Muscle layer of colon (tissue), 2 donors: ENCODE data around the gene CNOT1.

Experiments used
- H3K27ac ChIP-seq: one replicate; pipeline ENCODE4 v1.7.0; 2013; ENCODE audit warnings: low read depth, mild to moderate bottlenecking, low read length, moderate library complexity
- H3K27me3 ChIP-seq, 2 donors: one replicate each; pipeline ENCODE4 v1.7.0; 2013; ENCODE audit warnings: low read length in 2 of 2, mild to moderate bottlenecking in 2 of 2; ENCODE audit not compliant: insufficient read depth in 2 of 2, control insufficient read depth in 1 of 2
- H3K36me3 ChIP-seq: one replicate; pipeline ENCODE4 v1.7.0; 2013; ENCODE audit warnings: mild to moderate bottlenecking, low read length; ENCODE audit not compliant: insufficient read depth
- H3K4me1 ChIP-seq: one replicate; pipeline ENCODE4 v1.7.0; 2013; ENCODE audit warnings: mild to moderate bottlenecking, low read length; ENCODE audit not compliant: insufficient read depth
- H3K4me3 ChIP-seq, 2 donors: one replicate each; pipeline ENCODE4 v1.7.0; 2013; ENCODE audit warnings: low read length in 2 of 2, low read depth in 1 of 2, mild to moderate bottlenecking in 1 of 2, moderate library complexity in 1 of 2
- H3K9ac ChIP-seq: one replicate; pipeline ENCODE4 v1.7.0; 2013; ENCODE audit warnings: low read length
- H3K9me3 ChIP-seq: one replicate; pipeline ENCODE4 v1.7.0; 2013; ENCODE audit warnings: mild to moderate bottlenecking, low read length
- donor health status: abdominal sarcoma.
- donor health status: Adenocarcinoma of cecum.

Gene CNOT1

DNA sequence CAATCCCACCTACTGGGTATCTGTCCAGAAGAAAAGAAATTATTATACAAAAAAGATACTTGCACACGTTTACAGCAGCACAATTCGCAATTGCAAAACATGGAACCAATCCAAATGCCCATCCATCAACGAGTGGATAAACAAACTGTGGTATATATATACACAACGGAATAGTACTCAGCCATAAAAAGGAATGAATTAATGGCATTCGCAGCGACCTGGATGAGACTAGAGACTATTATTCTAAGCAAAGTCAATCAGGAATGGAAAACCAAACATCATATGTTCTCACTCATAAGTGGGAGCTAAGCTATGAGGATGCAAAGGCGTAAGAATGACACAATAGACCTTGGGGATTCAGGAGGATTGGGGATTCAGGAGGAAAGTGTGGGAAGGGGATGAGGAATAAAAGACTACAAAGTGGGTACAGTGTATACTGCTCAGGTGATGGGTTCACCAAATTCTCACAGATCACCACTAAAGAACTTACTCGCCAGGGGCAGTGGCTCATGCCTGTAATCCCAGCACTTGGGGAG is 21.0 kb downstream of the CNOT1 start:
- Histone ChIP-seq H3K27ac (no peak overlapping the region), H3K9me3 (no peaks in the 10 kb centered on the region), H3K9ac (no peak overlapping the region), H3K27me3 (no peaks in the 10 kb centered on the region), H3K36me3 (no peaks in the 10 kb centered on the region), H3K4me1 (peaks cover 4% of the 10 kb centered on the region), H3K4me3 (no peak overlapping the region)

DNA sequence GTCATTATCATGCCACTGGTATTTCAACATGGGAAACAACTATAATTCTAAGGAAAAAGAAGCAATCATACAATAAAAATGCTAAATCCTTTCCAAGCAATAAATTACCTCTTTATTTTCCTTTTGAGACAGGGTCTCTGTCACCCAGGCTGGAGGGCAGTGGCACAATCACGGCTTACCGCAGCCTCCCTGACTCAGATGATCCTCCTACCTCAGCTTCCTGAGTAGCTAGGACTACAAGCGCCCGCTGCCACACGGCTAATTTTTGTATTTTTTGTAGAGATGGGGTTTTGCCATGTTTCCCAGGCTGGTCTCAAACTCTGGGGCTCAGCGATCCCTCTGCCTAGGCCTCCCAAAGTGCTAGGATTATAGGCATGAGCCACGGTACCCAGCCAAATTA is 24.1 kb downstream of the CNOT1 start:
- peaks cover 6% of the 10 kb centered on the region for H3K4me1 ChIP-seq
- no peak overlapping the region for H3K9ac ChIP-seq
- H3K36me3 ChIP-seq: peaks cover 2% of the 10 kb centered on the region
- H3K9me3 ChIP-seq: no peaks in the 10 kb centered on the region
- no peaks in the 10 kb centered on the region for H3K27me3 ChIP-seq
- H3K27ac ChIP-seq: no peak overlapping the region
- H3K4me3 ChIP-seq: no peak overlapping the region

DNA sequence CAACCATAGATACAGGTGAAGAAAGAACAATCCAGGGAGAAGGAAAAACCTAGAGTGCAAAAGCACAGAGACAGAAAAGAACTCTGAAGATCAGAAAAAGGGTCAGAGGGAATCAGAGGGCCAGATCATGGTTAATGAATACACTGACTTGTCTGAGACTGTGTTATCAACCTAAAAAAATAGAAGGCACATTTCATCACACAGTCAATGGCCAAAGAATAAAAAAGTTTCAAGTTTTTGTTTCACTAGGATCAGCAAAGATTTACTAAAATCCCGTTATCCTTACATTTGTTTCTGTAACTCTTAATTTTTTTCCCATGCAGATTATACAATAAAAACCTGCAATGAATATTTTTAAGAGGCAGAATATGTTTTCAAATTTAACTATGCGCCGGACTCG is 38.5 kb downstream of the CNOT1 start:
- Histone ChIP-seq H3K9me3 (no peaks in the 10 kb centered on the region), H3K27me3 (no peaks in the 10 kb centered on the region), H3K4me1 (no peaks in the 10 kb centered on the region), H3K4me3 (no peak overlapping the region), H3K36me3 (peaks cover 42% of the 10 kb centered on the region), H3K9ac (no peak overlapping the region), H3K27ac (no peak overlapping the region)

DNA sequence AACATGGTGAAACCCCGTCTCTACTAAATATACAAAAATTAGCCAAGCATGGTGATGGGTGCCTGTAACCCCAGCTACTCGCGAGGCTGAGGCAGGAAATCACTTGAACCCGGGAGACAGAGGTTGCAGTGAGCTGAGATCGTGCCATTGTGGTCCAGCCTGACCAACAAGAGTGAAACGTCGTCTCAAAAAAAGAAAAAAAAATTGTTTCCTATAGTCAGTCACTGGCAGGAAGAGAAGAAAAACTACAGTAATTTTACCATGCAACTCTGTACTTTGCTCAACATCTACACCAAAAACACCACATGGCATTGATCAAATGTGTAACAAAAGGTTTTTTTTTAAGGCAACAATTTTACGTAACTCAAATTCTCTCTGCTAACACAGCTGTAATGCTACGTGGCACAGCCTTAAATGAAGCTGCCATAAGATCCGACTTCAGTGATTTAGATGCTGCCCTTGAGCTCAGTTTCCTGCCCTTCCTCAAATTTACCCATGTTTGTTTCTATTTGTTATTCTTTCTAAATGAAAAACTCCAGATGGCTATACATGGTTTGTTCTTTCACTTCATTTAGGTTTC is 40.2 kb downstream of the CNOT1 start:
- no peak overlapping the region for H3K4me3 ChIP-seq
- H3K4me1 ChIP-seq: no peaks in the 10 kb centered on the region
- H3K9ac ChIP-seq: no peak overlapping the region
- no peak overlapping the region for H3K27ac ChIP-seq
- peaks cover 51% of the 10 kb centered on the region for H3K36me3 ChIP-seq
- no peaks in the 10 kb centered on the region for H3K9me3 ChIP-seq
- no peaks in the 10 kb centered on the region for H3K27me3 ChIP-seq

DNA sequence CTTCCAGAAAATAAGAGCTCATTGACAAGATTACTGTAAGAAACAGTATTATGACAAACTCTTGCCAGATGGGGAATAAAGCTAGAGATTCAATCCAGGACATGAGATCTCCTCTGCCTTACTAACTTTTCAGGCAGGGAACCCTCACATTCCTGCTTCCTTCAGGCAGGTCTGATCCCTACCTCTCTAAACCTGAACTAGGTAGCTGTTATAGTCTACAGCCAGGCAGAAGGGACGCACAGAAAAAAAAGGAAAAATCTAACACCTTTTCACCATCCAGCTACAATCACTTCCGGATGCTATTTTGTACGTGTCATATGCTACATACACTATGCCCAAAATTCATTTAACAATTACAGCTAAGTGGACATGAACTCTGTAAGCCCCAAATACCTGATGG is 41.2 kb downstream of the CNOT1 start:
- no peak overlapping the region for H3K4me3 ChIP-seq
- H3K9ac ChIP-seq: no peak overlapping the region
- no peak overlapping the region for H3K27ac ChIP-seq
- H3K36me3 ChIP-seq: peaks cover 55% of the 10 kb centered on the region
- H3K4me1 ChIP-seq: no peaks in the 10 kb centered on the region
- H3K9me3 ChIP-seq: no peaks in the 10 kb centered on the region
- H3K27me3 ChIP-seq: no peaks in the 10 kb centered on the region

DNA sequence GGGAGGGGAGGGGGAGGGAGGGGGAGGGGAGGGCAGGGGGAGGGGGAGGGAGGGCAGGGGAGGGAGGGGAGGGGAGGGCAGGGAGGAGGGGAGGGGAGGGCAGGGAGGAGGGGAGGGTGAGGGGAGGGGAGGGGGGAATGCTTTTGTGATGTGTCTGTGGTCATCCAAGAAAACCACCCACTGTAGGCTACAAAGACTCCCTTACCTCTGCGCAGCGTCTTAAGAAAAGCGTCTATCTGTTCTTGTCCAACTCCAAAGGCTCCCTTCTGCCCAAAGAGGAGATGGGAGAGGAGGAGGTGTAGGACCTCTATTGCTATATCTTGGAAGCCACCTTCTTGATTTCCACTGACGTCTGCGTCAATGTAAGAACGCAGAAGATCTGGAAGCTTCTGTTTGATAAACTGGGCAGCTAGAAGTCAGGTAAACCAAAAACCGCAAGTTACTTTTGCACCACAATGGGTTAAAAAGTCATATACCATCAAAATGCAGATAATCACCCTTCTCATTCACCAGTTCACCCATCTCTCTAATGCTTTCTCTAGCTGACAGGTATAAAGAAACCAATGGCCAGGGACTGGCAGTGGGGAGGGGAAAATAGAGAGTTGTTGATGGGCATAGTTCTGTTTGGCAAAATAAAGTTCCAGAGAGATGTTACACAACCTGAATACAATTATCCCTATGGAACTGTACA is 43.1 kb downstream of the CNOT1 start:
- Histone ChIP-seq H3K27me3 (no peaks in the 10 kb centered on the region), H3K4me3 (no peak overlapping the region), H3K9ac (no peak overlapping the region), H3K9me3 (no peaks in the 10 kb centered on the region), H3K27ac (no peak overlapping the region), H3K4me1 (no peaks in the 10 kb centered on the region), H3K36me3 (peaks cover 71% of the 10 kb centered on the region)

DNA sequence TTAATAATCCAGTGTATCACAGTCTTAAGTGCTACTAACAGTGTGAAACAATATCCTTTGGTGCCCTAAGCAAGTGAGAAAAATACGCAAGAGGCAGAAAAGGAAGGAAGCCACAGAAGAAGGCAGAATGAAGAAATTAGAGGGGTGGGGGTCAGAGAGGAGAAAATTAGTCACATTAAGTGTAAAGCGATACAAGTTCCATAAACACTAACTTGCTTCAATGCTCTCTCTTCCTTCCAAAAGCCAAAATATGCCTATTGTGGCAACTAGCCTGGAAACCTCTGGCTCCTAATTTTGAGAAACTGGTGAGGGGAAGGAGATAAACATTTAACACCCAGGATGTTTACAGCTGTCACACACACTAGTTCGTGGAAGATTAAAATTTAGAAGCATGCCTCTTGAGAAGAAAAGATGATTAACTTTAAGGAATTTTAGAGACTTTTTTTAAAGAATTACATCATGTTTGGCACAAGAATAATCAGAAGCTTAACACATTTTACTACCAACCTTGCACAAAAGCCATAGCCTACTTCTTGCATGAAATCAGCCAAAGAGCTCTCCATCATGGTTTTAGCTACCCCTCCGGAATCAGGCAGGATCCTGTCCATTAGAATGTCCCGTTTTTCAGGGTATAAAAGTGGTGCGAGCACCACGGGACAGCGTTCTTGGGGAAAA is 44.7 kb downstream of the CNOT1 start:
- H3K27ac ChIP-seq: no peak overlapping the region
- no peak overlapping the region for H3K4me3 ChIP-seq
- H3K9me3 ChIP-seq: no peaks in the 10 kb centered on the region
- no peak overlapping the region for H3K9ac ChIP-seq
- H3K36me3 ChIP-seq: peaks cover 78% of the 10 kb centered on the region
- H3K27me3 ChIP-seq: no peaks in the 10 kb centered on the region
- no peaks in the 10 kb centered on the region for H3K4me1 ChIP-seq

DNA sequence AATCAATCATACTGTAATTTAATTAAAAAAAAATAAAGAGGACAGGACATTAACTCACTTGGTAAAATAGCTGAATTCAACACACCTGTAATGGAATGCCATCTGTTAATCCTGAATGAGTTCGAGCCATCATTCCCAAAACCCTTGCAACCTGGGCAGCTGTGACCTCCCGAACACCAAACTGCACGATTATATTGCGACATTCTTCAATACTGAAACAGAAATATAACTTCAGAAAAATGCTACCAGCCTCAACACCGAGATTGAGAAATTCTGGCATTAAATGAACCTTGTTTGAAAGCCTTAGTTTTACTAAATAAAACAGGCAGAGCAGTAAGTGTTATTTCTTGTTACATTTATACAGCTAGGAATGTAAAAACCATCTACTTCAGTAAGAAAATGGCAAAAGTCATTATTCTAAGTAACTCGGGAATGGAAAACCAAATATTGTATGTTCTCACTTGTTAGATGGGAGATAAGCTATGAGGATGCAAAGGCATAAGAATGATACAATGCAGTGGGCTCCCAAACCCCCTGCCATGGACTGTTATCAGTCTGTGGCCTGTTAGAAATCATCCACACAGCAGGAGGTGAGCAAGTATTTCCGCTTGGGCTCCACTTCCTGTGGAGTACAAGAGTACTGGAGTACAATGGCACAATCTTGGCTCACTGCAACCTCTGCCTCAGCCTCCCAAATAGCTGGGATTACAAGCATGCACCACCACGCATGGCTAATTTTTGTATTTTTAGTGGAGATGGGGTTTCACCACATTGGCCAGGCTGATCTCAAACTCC is 46.5 kb downstream of the CNOT1 start:
- H3K36me3 ChIP-seq: peaks cover 84% of the 10 kb centered on the region
- no peak overlapping the region for H3K4me3 ChIP-seq
- H3K9me3 ChIP-seq: no peaks in the 10 kb centered on the region
- no peak overlapping the region for H3K9ac ChIP-seq
- no peak overlapping the region for H3K27ac ChIP-seq
- H3K4me1 ChIP-seq: no peaks in the 10 kb centered on the region
- no peaks in the 10 kb centered on the region for H3K27me3 ChIP-seq

DNA sequence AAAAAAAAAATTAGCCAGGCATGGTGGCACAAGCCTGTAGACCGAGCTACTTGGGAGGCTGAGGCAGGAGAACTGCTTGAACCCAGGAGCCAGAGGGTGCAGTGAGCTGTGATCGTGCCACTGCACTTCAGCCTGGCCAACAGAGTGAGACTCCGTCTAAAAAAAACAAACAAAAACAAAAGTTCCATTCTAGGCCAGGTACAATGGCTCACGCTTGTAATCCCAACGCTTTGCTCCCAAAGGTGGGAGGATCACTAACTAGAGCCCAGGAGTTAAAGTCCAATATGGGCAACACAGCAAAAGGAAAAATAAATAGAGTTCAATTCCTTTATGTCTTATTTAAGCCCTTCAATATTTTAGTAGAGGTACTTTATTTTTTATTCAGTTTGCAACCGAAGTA is 47.5 kb downstream of the CNOT1 start:
- H3K4me1 ChIP-seq: no peaks in the 10 kb centered on the region
- H3K4me3 ChIP-seq: no peak overlapping the region
- H3K27ac ChIP-seq: no peak overlapping the region
- H3K27me3 ChIP-seq: no peaks in the 10 kb centered on the region
- peaks cover 82% of the 10 kb centered on the region for H3K36me3 ChIP-seq
- no peaks in the 10 kb centered on the region for H3K9me3 ChIP-seq
- no peak overlapping the region for H3K9ac ChIP-seq

DNA sequence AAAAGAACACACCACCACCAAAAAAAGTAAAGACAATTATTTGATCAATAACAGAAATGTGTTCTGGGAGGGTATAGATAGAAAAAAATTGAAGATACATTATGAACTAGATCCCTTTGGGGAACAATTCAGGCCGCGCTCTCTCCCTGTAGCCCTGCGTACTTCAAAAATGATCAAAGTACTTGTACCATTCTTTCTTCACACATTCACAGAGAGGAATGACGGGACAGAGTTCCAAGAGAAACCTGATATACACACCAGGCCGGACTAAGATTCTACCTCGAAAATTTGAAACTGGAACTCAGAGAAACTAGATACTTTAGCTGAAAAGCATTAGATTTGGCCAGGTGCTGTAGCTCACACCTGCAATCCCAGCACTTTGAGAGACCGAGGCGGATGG is 50.0 kb downstream of the CNOT1 start:
- Histone ChIP-seq H3K27ac (no peak overlapping the region), H3K4me1 (no peaks in the 10 kb centered on the region), H3K9me3 (no peaks in the 10 kb centered on the region), H3K27me3 (no peaks in the 10 kb centered on the region), H3K4me3 (no peak overlapping the region), H3K9ac (no peak overlapping the region), H3K36me3 (peaks cover 84% of the 10 kb centered on the region)

DNA sequence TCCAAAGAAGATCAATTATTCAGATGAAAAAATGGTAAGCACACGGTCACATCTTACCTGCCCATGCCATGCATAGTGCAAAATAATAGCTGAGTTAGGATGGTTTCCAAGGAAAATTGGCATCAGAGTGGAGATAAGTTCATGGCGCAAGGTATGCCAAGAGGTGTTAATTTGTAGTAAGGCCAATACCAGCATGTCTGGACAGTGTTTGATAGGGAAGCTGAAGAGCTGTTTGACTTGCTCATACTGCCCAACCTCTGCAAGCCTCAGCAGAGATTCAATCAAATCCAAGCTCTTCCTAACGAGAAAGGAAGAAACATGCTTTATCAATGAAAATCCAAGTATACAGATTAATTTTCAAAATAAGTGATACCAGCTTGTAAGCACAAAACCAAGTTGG is 51.0 kb downstream of the CNOT1 start:
- H3K4me1 ChIP-seq: no peaks in the 10 kb centered on the region
- H3K27me3 ChIP-seq: no peaks in the 10 kb centered on the region
- H3K4me3 ChIP-seq: no peak overlapping the region
- no peak overlapping the region for H3K27ac ChIP-seq
- peaks cover 89% of the 10 kb centered on the region for H3K36me3 ChIP-seq
- H3K9me3 ChIP-seq: no peaks in the 10 kb centered on the region
- H3K9ac ChIP-seq: no peak overlapping the region
